Activated CD8-positive, alpha-beta T cell treated with anti-CD3 and anti-CD28 coated beads for 36 hours (primary cell): ENCODE results near the gene FOXO1. TPM values are rescaled to one million over a fixed set of nuclear protein-coding genes. Genes with fewer than 3 reads are reported as not detected.

Experiments
- ATAC-seq: fragments of 200-7000 bp; cut with Tn5 transposase; one replicate; pipeline ENCODE4 v1.10.0; 2021; ENCODE audit warnings: mild to moderate bottlenecking, moderate library complexity
- CTCF ChIA-PET: fragments of 350-600 bp; sonication (Branson Sonifier 250); formaldehyde crosslinking; loops from one replicate; lab custom pipeline; 2021; ENCODE audit warnings: antibody characterized with exemption; lab: Charles Lee
- POLR2A ChIA-PET: fragments of 350-600 bp; sonication (Branson Sonifier 250); formaldehyde crosslinking; loops from one replicate; lab custom pipeline; 2021; ENCODE audit warnings: antibody characterized with exemption; lab: Charles Lee
- DNase-seq: peaks from one replicate; pipeline ENCODE4 v3.0.0-alpha.2; 2020
- H3K27ac Mint-ChIP-seq: one replicate; pipeline ENCODE4 v1.8.0; 2021; ENCODE audit warnings: mild to moderate bottlenecking, mixed read lengths
- H3K27me3 Mint-ChIP-seq: one replicate; pipeline ENCODE4 v1.8.0; 2021; ENCODE audit warnings: mixed read lengths
- H3K36me3 Mint-ChIP-seq: one replicate; pipeline ENCODE4 v1.8.0; 2021; ENCODE audit warnings: low read depth, mixed read lengths
- H3K4me1 Mint-ChIP-seq: one replicate; pipeline ENCODE4 v1.8.0; 2021; ENCODE audit warnings: low read depth, mixed read lengths
- H3K4me3 Mint-ChIP-seq: one replicate; pipeline ENCODE4 v1.8.0; 2021; ENCODE audit warnings: mild to moderate bottlenecking, moderate library complexity, mixed read lengths
- H3K9me3 Mint-ChIP-seq: one replicate; pipeline ENCODE4 v1.8.0; 2021; ENCODE audit warnings: mixed read lengths
- CTCF ChIP-seq: fragments of 200-600 bp; IDR thresholded peaks from one replicate; pipeline ENCODE4 v1.8.0; 2022; ENCODE audit warnings: antibody characterized with exemption, mild to moderate bottlenecking
- intact Hi-C: fragments of 100-400 bp; cut with micrococcal nuclease; formaldehyde crosslinking; loops from one replicate; pipeline ENCODE4 v1.10.0; 2022
- total RNA-seq, 2 experiments: library from RNA; stranded (reverse); gene quantifications; one replicate each; pipeline ENCODE4 v1.2.3, GENCODE V29; 2021

The FOXO1 gene
- total RNA-seq, 2 experiments from 2014 or later: 30.6 to 30.8 TPM

- intact Hi-C loops: no loop called here
- no peaks in the 10 kb centered on the region for H3K9me3 Mint-ChIP-seq
- no peak overlapping the region for H3K4me3 Mint-ChIP-seq
- POLR2A ChIA-PET: interaction anchor here (0.6 to 1.0 kb wide), 2 partner anchors 15 to 22 kb away, joined by 3 to 4 read pairs; no protein-coding TSS in a partner anchor
- CTCF ChIA-PET: interaction anchor here (1.1 kb wide), 1 partner anchor 9 kb away, joined by 3 read pairs; no protein-coding TSS in a partner anchor
- H3K4me1 Mint-ChIP-seq: peaks cover 91% of the 10 kb centered on the region
- H3K36me3 Mint-ChIP-seq: peaks cover 4% of the 10 kb centered on the region
- H3K27ac Mint-ChIP-seq: peak overlapping the region; percentile 31
- no peak for TF ChIP-seq CTCF
- DNase-seq (no peak), ATAC-seq (no peak)
- no peaks in the 10 kb centered on the region for H3K27me3 Mint-ChIP-seq
These were observed 98.0 kb downstream of the FOXO1 start for GRCh38 chr13:40568246-40569023.

- ChIA-PET CTCF (interaction anchor here (1.0 to 1.8 kb wide), 2 partner anchors 10 to 83 kb away, joined by 3 to 5 read pairs; no protein-coding TSS in a partner anchor), POLR2A (interaction anchor here (1.0 kb wide), 1 partner anchor 10 kb away, joined by 4 read pairs; no protein-coding TSS in a partner anchor)
- TF ChIP-seq CTCF: no peak
- H3K27me3 Mint-ChIP-seq: no peaks in the 10 kb centered on the region
- DNase-seq (no peak), ATAC-seq (no peak)
- H3K4me1 Mint-ChIP-seq: peaks cover 91% of the 10 kb centered on the region
- H3K4me3 Mint-ChIP-seq: no peak overlapping the region
- intact Hi-C loops: no loop called here
- H3K9me3 Mint-ChIP-seq: no peaks in the 10 kb centered on the region
- peaks cover 8% of the 10 kb centered on the region for H3K36me3 Mint-ChIP-seq
- peak overlapping the region; percentile 67 for H3K27ac Mint-ChIP-seq
These were observed 99.6 kb downstream of the FOXO1 start for GRCh38 chr13:40566811-40567210.

GRCh38 chr13:40565282-40566148, 100.9 kb downstream of the FOXO1 start:
- Mint-ChIP-seq H3K4me1 (peaks cover 83% of the 10 kb centered on the region), H3K9me3 (no peaks in the 10 kb centered on the region), H3K4me3 (no peak overlapping the region), H3K27me3 (no peaks in the 10 kb centered on the region), H3K27ac (peak overlapping the region; percentile 82), H3K36me3 (peaks cover 12% of the 10 kb centered on the region)
- intact Hi-C loops: no loop called here
- ChIA-PET CTCF (interaction anchor here (0.9 to 1.4 kb wide), 3 partner anchors 10 to 89 kb away, joined by 3 to 6 read pairs (median 4); no protein-coding TSS in a partner anchor), POLR2A (interaction anchor here (1.1 to 1.7 kb wide), 4 partner anchors 16 to 100 kb away, joined by 3 to 5 read pairs (median 4); no protein-coding TSS in a partner anchor)
- peak; percentile 35 for ATAC-seq
- no peak for DNase-seq
- no peak for TF ChIP-seq CTCF

- ATAC-seq (peak; percentile 34), DNase-seq (peak; percentile 32)
- ChIA-PET CTCF (interaction anchor here (0.8 to 1.4 kb wide), 5 partner anchors 8 to 118 kb away, joined by 3 to 6 read pairs (median 4); no protein-coding TSS in a partner anchor), POLR2A (interaction anchor here (0.7 to 2.5 kb wide), 7 partner anchors 8 to 130 kb away, joined by 3 to 8 read pairs (median 4); no protein-coding TSS in a partner anchor)
- H3K27ac Mint-ChIP-seq: peak overlapping the region; percentile 82
- no peak for TF ChIP-seq CTCF
- H3K27me3 Mint-ChIP-seq: no peaks in the 10 kb centered on the region
- peaks cover 23% of the 10 kb centered on the region for H3K36me3 Mint-ChIP-seq
- H3K9me3 Mint-ChIP-seq: no peaks in the 10 kb centered on the region
- intact Hi-C loops: no loop called here
- H3K4me1 Mint-ChIP-seq: peaks cover 85% of the 10 kb centered on the region
- H3K4me3 Mint-ChIP-seq: peak overlapping the region; percentile 34
These were observed 102.0 kb downstream of the FOXO1 start for GRCh38 chr13:40564342-40565001.
